Stimulated activated CD8-positive, alpha-beta memory T cell treated with anti-CD3 and anti-CD28 coated beads, Interleukin-12 subunit alpha, Interleukin-12 subunit beta, amount 100 ng/mL, for 4 hours (primary cell): ENCODE measurements around the gene SYT5.
"Not testable (repeated sequence)": the region's sequence is repeated elsewhere in the genome, so short reads cannot be mapped to it uniquely, and the experiment has no call there.

Source experiments
- DNase-seq: peaks from one replicate; pipeline ENCODE4 v3.0.0-alpha.2; 2020; ENCODE audit warnings: low read depth

Gene SYT5

DNA sequence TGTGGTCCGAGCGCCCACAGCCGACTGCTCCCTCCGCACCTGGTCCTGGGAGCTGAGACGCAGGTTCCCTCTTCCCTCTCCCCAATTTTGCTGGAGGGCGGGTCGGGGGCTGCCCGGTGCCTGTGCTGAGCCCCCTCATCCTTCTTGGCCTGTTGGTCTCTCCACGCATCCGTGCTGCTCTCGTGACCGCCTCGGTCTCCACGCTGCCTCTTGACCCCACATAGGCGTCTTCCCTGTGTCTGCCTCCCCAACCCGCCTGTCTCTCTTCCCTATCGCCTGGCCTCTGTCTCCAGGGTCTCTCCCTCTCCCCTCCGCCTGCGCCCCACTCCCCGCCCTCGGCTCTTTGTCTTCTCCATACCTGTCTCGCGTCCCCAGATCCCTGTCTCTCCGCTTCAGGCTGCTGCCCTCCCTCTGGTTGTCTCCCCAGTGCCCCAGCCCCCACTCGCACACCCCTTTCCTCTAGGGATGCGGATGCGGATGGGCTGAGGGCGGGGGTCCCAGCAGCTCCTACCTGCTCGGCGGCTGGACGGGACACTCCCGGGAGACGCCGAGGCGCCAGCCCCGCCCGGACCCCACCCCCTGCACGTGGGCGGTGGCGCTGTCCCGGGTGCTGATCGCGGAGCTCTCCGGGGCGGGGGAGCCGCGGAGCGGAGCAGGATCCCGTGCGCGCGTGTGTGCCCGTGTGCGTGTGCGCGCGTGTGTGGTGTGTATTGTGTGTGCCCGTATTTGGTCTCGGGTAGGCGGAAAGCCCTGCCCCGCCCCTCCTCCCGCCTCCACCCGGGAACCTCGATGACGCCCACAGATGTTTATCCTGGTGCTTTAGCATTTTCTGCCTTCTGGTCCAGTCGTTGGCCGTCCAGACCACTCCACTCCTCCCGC, at the start of gene SYT5:
TSS of gene SYT5 (minus strand) at position 684 of the 879 bp plus-strand sequence. CDS start 1,248 bp downstream, outside the sequence.
- no peak for DNase-seq

DNA sequence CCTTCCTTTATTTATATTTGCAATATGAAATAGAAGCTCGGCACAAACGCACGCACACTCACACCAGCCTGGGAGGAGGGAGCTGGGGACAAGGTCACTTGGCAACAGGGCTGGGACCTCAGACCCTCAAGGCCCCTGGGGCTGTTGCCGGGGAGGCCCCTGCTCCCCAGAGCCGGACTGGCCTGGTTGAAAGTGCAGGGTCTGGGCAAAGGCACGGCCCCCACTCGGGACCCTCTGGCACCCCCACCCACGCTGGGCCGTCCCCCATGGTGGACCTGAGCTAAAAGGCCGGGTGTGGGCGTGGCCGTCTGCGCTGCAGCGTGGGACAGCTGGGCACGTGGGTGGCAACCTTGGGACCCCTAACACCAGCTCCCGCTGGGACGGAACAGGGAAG, 49.7 kb upstream of the SYT5 start:
- no peak for DNase-seq

DNA sequence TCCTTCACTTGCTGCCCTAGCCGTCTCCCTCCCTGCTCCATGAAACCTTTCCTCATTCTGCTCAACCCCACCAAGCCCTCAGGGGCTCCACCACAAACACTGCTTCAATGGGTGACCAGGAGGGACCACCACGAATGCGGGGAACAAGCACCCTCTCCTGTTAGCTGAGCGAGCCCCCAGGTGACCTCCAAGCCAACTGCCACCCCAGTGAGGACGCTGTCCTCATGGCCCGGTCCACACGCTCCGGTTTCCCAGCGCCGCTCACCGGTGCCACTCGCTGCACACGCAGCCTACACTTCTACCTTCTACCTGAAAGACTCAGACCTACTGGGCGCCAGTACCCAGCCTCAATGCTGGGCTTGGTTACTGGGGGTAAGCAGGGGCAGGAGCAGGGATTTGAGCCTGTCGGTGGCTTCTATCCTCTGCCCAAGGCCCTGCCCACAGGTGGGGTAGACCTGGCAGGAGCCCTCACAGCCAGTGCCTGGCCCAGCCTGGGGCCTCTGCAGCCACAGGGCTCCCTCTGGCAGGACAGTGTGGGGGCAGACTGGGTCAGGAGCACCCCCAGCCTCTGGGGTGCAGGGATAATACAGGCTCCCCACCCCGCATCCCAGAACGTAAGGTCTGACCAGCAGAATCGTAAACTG, 49.2 kb upstream of the SYT5 start:
- DNase-seq, result no peak

DNA sequence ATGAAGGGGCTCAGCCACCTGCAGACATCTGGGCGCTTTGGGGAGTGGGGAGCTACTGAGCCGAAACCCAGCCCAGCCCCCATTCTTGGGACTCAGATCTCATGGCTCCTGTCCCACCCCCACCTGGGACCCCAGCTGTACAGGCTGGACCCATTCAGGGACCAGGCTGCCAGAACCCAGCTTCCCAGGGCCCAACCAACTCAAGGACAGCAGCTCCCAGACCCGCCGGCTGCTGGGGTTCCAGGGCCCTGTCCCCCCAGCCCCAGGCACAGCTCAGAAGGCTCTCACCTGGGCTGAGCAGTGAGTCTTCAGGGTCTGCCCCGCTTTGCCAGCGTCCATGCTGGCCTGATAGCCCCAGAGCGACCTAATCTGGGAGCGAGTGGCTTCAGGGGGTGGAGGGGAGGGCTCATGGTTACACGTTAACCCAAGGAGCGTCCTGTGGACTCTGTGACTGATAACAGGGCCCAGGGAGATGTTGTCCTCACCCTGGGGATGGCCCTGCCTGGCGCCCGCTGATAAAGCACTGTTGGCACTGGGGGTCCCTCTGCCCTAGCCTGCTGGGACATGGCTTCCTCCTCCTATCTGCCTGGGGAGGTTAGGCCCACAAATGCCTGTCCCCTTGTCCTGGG, 48.4 kb upstream of the SYT5 start, which contains the start of gene TMEM86B:
TSS of gene TMEM86B (minus strand) at position 361 of the 629 bp plus-strand sequence. CDS start at position 339, 22 bp downstream.
- no peak for DNase-seq

DNA sequence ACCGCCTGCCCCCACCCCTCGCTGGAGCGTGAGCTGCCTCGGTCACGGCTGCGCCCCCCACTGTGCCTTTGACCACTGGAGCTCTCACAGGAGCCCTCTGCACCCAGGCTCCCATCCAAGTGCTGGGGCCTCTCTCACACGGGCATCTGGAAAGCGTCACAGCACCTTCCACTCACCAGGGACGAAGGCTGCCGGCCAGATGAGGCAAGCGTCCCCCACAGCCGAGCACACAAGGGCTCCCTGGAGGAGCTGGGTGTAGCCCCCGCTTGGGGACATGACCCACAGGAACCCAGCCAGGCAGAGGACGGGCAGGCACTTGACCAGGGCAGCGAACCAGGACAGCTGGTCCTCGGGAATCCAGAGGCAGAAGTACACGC, 47.9 kb upstream of the SYT5 start:
- DNase-seq, result no peak

DNA sequence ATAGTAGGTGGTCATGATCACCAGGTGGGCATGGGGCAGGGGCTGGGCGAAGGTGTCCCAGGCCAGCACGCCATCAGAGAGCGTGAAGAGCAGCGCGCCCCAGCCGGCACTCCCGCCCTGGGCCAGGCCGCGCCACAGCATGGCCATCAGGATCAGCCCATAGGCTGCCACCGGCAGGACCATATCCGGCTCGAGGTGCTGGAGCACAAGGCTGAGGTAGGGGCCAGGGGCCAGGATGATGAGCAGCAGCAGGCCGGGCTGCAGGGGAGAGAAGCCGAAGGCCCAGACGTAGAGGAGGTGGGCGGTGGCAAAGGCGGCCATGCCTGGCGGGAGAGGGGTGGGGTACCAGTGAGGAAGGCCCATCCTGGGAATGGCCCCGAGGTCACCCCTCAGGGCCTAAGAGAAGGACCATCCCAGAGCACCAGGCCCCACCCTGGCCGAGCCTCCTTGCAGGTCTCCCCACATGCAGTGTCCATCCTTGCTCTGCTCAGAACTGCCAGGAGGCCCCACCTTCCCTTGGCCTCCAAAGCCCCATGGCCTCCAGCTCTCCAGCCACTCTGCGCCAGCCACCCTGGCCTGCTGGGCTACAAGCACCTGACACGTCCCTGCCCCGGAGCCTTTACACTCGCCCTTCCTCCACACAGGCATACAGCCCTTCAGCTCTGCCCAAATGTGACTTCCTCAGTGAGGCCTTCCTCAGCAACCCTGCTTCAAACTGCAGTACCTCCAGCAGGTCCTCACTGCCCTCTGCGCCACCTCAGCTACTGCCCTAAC, 47.3 kb upstream of the SYT5 start:
- DNase-seq, result no peak

DNA sequence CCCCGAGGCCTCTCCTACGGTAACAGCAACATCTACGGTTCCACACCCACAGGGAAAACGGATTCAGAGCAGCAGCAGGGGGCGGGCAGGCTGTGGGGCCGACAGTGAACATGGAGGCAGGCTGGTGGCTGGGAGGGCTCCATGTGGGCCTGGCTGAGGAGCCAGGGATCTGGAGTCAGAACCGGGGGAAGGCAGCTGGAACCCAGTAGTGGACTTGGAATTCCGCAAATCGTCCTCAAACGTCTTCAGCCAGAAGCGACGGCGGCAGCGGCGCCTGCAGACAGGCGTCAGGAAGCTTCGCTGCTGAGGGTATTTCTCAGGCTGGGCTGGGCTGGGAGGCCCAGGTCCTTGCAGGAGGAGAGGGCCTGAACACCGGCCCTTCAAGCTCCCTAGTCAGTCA, 46.7 kb upstream of the SYT5 start:
- no peak for DNase-seq

DNA sequence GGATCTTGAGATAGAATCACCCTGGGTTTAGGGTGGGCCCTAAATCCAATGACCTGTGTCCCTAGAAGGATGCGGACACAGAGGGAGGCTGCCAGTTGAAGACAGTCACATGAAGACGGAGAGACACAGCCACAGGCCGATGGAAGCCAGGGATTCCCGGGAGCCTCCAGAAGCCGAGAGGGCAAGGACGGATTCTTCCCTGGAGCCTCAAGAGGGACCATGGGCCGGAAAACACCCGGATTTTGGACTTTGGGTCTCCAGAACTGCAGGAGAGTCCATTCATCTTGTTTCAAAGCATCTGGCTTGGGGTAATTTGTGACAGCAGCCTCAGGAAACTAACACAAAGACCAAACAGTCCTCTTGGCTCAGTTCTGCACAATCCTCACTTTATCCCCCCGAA, 46.2 kb upstream of the SYT5 start:
- DNase-seq, result no peak

DNA sequence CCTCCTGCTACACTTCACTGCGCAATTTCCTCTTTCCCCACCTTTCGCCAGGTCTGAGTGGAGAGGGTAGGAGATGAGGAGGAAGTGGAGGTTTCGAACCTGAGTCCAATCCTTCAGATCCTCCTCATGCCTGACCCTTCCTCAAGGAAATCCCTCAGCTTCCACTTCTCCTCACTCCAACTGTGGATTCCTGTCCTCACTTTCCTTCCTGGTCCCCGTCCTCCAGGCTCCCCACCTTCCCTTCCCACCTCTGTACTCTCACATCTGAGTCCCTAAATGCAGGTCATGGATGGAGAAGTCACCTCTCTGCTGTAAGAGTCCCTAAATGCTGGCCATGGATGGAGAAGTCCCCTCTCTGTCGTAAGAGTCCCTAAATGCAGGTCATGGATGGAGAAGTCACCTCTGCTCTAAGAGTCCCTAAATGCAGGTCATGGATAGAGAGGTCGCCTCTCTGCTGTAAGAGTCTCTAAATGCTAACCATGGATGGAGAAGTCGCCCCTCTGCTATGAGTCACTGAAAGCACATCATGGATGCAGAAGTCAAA, 45.4 kb upstream of the SYT5 start:
- no peak for DNase-seq

DNA sequence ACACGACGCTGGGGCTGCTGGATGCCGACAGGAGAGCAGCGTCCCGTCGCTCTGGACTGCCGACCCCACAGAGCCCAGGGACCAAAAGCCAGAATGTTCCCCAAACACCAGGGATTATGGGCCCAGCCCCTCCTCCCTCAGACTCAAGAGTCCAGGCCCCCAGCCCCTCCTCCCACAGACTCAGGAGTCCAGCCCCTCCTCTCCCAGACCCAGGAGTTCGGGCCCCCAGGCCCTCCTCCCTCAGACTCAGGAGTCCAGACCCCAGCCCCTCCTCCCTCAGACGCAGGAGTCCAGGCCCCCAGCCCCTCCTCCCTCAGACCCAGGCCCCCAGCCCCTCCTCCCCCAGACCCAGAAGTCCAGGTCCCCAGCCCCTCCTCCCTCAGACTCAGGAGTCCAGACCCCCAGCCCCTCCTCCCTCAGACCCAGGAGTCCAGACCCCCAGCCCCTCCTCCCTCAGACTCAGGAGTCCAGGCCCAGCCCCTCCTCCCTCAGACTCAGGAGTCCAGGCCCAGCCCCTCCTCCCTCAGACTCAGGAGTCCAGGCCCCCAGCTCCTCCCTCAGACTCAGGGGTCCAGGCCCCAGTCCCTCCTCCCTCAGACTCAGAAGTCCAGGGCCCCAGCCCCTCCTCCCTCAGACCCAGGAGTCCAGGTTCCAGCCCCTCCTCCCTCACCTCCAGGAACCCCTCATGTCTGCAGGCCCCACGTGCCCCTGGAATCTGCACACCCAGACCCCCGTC, 44.8 kb upstream of the SYT5 start:
- not testable (repeated sequence) for DNase-seq

DNA sequence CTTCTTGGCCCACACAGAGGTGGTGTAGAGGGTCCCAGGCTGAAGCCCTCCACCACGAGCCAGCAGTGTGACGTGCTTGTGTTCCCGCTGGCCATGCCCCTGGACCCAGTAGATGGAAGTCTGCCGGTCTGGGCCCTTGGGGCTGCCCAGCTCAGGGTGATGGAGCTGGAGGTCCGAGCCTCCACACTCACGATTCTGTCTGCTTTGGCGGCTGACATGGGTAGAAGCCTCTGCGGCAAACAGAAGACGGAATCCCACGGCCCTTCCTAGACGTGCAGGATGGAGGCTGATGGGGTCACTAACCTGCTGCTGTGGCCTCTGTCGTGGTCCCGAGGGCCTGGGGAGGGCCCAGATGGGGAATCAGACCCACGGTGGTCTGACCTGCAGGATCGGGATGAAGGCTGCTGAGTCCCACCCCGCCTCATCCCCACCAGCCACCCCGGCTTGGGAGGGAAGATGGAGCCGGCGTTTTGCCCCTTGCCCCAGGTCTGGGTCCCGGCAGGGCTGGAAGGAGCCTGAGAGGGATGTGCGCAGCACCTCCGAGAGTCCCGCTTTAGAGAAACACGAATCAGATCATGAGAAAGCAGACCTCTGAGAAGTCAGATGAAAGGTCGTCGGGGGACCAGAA, 44.1 kb upstream of the SYT5 start:
- no peak for DNase-seq

DNA sequence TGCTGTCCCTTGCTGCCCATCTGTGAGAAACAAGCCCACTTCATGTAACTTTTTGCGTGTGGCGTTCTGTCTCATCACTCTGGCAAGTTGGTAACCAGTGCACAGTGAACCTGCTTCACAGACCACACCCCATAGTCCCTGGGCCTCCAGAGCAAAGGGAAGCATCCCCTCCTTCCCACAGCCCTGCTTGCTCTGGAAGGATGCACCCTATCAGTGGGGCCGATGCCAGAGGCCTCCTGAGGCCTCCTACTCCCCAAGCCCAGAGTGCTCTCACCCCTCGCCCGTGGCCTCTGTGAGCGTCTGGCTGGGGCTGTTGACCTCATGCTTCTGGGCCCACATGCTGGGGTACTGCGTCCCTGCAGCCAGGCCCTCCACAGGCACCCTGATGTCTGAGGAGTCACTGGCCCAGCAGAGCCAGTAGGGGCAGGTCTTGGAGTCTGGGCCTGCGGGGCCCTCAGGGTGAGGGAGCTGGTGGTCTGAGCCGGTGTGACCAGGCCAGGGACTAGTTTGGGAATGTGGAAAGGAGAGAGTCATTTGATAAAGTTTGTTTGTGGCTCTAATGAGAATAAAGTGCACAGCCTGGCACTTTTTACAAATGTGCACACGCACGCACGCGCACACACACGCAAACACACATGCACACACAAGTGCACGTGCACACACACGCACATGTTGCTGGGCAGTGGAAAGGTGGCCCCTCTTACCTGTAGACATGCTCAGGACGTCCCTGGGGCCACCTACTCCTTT, 43.4 kb upstream of the SYT5 start:
- no peak for DNase-seq

DNA sequence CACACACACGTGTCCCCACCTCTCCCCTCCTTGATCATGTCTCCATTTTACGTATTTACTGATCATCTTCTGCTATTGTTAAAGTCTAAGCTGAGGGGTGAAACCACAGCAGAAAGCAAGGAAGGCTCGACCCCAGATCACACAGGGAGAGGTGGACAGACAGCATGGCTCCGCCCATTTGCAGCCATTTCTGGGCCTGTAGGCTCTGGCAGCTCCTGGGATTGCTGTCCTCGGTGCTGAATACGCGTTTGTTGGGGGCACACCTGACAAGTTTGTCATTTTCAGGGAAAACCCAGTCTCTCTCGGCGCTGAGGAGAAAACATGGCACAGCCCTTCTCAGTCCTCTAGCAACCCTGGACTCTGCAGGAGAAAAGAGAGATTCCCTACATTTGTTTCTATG, 40.4 kb upstream of the SYT5 start:
- no peak for DNase-seq

DNA sequence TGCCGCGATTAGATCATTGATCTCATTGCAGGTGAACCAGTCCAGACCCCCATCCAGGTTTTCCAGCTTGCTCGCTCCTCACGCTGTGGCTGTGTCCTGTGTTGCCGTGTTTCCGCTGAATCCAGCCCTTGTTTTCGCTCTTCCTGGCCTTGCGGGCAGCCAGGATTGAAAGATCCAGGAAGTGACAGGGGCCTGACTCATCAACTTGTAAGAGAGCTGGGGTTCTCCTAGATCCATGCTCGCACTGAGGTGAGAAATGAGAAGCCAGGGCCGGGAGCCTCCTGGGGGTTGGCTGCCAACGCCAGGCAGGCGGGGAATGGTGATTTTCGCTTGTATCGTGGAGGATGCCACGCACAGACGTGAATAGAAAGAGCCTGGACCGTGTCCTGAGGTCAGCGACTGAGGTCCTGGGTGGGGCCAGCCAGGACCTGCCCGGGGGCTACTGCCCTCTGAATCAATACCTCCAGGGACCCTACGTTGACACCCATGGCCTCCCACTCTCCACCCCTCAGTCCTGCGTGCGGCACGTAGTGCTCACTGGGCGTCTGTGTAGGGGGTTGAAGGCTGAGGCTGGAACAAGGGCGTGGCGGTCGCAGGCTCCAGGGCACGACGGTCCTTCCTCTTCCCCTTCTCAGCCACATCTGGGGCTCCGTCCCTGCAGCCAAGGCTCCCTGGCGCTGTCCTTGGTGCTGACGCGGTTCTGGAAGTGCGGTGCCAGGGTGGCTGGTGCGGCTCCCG, 36.5 kb upstream of the SYT5 start:
- DNase-seq, result no peak

DNA sequence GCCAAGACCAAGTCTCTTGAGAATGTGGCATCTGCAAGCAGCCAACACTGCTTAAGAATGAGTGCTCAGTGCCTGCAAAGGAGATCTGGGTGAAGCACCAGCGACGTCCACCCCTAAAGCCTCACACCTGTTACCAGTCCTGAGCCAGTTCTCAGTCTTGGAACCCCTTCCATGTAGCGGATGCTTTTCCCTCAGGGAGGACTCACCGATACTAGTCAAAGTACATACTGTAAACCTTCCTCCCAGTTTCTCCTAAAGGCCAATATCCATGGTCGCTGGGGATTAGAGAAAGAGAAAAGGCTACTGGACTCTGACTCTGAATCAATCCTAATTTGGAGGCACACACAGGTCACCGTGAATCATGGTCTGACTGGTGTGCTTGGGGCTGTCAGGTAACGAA, 33.5 kb upstream of the SYT5 start:
- no peak for DNase-seq

DNA sequence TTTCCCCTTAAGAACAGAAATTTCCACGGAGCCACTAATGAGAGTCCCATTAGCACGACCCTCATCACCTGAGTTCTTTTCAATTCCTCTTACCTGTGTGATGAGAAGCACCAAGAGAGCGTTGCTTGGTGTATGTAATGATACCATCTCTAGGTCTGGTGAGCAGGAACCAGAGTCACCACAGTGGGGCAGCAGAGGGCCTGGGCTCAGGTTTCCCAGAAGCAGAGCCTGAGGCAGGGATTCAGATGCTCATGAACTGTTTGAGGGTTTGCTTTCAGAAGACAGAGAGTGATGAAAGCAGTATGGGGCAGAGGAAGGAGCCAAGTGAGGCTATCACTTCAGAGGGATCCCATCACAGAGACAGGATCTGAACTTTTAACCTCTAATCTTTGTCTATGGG, 32.4 kb upstream of the SYT5 start:
- no peak for DNase-seq

DNA sequence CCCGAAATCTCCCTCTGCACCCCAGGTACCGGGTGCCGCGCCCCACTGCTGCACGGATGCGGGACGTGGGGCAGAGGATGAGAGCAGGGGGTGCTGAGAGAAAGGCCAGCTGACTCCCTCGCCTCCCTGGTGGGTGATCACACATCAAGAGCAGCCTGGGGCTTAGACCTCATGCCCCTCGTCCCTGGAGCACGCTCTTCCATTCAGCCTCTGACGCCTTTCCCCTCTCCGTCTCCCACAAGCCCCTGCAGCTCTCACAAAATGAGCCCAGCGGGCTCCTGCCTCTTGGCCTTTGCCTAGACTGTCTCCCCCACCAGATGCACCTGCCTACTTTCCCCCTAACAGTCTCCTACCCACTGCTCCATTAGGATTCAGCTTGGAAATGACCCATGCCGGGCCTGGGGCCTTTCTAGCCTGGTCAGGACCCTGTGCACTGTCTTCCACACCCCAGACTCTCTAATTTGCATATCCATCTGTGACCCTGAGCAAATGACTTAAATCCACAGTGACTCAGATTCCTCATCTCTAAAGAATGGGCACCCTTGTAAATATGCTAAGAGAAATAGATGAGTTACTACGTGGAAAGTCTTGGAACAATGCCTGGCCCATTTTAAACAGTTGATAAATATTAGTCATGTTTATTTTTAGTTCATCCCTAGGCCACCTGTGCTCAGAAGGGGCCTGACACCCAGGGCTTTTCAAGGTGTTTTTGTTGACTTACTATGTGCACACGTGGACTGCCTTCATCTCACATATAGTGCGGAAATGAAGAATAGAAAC, 29.8 kb upstream of the SYT5 start:
- no peak for DNase-seq

DNA sequence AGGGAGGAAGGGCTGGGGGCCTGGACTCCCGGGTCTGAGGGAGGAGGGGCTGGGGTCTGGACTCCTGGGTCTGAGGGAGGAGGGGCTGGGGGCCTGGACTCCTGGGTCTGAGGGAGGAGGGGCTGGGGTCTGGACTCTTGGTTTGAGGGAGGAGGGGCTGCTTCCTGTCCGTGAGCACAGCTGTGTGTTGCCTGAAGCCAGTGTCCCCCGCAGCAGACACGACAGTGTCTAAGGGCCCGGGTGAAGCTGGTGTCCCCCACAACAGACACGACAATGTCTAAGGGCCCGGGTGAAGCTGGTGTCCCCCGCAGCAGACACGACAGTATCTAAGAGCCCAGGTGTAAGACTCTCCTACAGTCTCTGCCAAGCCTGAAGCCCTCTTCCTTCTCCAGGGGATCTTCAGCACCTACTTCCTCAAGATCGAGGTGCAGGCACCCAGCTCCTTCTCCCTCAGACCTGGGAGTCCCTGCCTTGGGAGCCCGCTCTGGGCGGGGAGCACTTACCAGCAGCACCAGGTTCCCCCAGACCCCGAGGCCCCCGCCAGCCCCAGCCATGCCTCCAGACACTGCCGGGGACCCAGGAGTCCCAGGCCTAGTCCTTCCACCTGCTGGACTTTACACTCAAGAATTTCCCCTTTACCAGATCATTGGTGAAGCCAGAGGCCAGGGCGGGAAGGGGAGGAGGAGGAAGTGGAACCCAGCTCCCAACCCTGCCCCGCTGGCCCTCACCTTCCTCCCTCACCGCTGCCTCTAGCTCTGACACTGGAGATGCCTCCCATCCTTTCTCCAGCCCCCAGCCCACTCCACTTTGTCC, 29.0 kb upstream of the SYT5 start, which contains the start of gene PTPRH:
TSS of gene PTPRH (minus strand) at position 622 of the 813 bp plus-strand sequence. CDS start at position 554, 68 bp downstream.
- no peak for DNase-seq
